GM21528 (cell line): ENCODE measurements around the gene MGAT1.
"Not testable (repeated sequence)": the region's sequence is repeated elsewhere in the genome, so short reads cannot be mapped to it uniquely, and the experiment has no call there.

Experiments used
- ATAC-seq: cut with Tn5 transposase; IDR thresholded peaks from one replicate; pipeline ENCODE4 v1.9.1; 2021; ENCODE audit warnings: mild to moderate bottlenecking, moderate library complexity; ENCODE audit not compliant: unreplicated experiment, low FRiP score

Gene MGAT1

GRCh38 chr5:180807046-180807445, 4.4 kb upstream of the MGAT1 start:
- ATAC-seq = no peak

DNA sequence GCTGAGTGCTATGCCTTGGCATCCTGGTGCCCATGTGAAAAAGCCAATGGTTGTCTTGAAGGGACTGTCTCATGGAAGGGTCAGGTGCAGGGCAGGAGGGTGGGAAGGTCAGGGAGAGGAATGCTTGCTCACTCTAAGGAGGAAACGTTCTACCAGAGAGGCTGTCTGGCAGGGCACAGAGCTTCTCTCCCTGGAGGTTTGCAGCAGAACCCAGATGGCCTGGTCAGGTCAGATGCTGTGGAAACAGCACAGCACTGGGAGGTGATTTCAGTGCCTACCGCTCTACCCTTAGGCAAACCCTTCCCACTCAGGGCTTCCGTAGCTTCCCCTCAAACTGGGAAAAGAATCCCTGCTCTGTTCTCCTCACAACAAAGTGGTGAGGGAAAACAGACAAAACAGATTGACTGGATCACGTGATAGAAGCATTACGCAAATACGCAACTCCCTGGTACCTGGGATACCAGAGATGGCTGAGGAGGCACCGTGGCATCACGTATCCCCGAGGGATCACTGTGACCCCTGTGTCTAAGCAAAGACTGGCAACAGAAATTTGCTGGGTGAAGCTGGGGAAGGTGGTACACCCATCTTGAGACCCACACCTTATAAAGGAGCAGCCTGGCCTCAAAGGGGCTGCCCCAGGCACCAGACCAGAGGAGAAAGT, 3.9 kb upstream of the MGAT1 start:
- no peak for ATAC-seq

- ATAC-seq = no peak
These were observed 1.6 kb upstream of the MGAT1 start for GRCh38 chr5:180804129-180804618.

- peak; percentile 66 for ATAC-seq
These were observed 849 bp upstream of the MGAT1 start for GRCh38 chr5:180803181-180804128.

DNA sequence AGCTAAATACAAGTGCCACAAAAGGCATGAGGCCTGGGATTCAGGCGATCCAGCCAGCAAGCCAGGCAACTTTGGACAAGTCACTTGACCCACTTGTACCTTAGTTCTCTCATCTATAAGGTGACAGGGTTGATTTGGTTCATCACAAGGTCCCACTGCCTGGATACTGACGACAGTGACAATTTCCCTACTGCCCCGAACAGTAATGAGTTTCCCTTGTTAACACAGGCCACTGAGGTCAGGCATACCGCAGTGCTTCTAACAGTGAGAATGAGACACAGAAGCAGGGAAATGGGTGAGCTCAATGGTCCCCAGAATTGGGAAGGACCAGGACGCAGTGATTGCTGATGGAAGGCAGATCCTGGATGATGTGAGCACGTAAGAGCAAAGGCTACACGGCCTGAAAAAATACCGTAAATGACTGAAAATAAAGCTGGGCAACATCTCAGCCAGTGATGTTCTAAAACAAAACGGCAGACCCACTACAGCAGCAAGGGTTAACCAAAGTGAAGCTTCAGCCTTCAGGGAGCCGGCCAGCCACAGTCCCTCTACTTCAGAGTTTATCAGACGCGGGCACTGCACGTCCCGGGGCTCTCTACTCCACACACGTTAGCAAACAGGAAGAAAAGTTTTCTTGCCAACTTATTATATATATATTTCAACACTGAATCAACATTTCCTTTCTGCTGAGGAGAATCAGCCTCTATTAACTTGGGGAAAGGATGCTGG, 846 bp downstream of the MGAT1 start:
- ATAC-seq = no peak

DNA sequence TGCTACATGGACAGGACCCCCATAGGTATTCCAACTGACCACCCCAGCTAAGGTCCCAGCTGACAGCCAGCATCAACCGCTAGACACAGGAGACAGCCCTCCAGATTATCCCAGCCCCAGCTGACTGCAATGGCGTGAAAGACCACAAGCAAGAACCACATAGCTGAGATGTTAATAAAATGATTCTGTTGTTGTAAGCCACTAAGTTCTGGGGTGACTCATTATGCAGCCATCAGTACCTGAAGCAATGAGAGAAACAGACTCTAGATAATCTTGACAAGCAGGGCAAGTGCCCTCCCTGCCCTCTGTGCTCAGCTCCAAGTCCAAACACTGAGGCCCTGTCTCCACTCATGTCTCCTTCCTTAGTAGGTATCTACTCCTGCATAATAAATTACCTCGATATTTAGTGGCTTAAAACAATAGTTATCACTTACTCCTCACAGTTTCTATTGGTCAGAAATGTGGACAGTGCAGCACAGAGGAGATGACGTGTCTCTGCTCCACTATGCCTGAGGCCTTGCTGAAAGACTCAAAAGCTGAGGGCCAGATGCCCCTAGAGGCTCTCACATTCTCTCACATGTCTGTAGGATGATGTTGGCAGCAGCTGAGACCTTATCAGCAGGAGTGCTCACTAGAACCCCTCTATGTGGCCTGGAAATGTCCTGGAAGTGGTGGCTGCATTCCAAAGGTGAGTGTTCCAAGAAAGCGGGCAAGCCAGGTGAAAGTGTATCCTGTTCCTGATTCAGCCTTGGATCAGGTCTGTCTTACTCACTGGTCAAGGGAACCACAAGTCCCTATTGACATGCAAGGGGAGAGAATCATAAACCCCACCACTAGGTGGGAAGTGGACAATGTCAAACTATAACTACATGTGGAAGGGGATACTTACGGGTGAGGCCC, 2.5 kb downstream of the MGAT1 start:
- ATAC-seq = no peak

- ATAC-seq = no peak
These were observed 3.4 kb downstream of the MGAT1 start for GRCh38 chr5:180799194-180799593.

DNA sequence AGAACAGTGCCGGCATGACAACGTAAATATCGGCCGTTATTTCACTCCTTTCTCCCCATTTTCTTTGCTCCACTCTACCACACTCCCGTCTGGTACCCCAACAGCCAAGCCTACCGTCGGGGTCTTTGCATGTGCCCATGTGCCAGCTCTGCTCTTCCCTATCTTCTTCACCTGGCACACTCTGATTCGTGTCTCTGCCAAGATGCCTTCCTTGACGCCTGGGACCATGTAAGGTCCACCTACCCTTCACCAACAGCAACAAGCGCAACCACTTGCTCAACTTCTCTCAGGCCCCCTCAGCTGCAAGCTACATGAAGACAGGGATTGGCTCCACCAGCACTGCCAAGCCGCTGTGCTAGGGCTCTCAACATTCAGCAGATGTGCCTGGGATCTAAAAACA, 4.4 kb downstream of the MGAT1 start:
- ATAC-seq = no peak

GRCh38 chr5:180797256-180798192, 5.1 kb downstream of the MGAT1 start:
- no peak for ATAC-seq

GRCh38 chr5:180795771-180796313, 6.8 kb downstream of the MGAT1 start:
- no peak for ATAC-seq

DNA sequence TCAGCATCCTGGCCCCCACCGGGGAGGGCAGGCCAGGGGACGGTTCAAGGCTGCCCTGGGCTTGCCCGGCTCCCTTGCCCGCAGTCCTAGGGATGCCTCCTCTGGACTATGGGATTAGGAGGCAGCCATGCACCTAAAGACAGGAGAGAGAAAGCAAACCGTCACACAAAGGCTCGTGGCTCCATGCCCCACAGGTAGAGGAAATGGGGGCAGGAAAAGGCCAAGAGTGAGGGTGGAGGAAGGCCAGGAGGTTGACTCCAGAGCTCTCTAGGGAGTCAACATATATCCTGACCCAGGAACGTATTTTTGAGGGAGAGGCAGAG, 9.7 kb downstream of the MGAT1 start:
- no peak for ATAC-seq

GRCh38 chr5:180792287-180792964, 10.2 kb downstream of the MGAT1 start:
- no peak for ATAC-seq

DNA sequence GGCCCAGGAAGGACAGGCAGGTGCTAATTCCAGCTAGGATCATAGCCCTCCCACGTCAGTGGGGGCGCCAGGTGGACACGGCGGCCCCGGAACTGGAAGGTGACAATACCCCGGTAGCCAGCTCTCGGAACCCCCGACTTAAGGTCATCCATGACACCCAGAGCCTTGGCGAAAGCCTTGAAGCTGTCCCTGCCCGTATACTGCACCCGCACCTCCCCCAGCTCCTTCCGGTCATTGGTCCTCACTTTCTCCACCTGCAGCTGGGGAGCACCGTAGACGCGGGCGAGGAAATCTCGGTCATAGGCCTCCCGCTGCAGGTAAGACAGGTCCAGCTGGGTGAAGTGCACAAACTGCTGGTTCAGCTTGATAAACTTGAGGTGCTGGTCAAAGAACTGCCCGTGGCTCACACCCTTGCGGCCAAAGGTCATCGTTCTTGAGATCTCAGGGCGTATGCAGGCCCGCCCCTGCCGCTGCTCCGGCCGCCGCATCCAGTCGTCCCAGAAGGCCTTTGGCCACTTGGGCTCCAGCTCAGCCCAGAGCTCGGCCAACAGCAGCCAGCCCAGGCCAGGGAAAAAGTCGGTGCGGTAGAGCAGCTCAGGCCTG, 10.9 kb downstream of the MGAT1 start:
- ATAC-seq = no peak

DNA sequence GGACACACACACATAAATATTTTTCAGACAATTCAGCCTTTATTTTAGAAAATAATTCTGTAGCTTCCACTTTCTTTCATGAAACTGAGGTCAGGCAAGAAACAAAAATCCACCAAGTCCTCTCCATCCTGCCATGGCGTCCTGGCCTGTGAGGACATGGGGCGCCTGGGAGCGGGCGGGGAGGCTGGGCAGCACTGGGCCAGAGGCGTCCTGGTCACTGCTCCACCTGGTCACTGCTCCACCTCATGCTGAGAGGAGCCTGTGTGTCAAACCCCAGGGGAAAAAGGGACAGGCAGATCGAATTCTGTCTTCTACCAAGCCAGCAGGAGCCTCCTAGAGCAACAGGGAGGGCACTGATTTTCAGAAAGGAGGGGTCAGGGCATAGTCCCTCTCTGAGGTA, 12.1 kb downstream of the MGAT1 start:
- ATAC-seq = no peak

GRCh38 chr5:180790020-180790419, 12.6 kb downstream of the MGAT1 start:
- ATAC-seq = no peak

GRCh38 chr5:180788651-180789410, 13.8 kb downstream of the MGAT1 start:
- ATAC-seq = not testable (repeated sequence)
